HG03460 (cell line): ENCODE results near the gene CDC37.

Source experiments
- ATAC-seq: cut with Tn5 transposase; IDR thresholded peaks from one replicate; pipeline ENCODE4 v1.9.1; 2021; ENCODE audit not compliant: unreplicated experiment

Gene CDC37

DNA sequence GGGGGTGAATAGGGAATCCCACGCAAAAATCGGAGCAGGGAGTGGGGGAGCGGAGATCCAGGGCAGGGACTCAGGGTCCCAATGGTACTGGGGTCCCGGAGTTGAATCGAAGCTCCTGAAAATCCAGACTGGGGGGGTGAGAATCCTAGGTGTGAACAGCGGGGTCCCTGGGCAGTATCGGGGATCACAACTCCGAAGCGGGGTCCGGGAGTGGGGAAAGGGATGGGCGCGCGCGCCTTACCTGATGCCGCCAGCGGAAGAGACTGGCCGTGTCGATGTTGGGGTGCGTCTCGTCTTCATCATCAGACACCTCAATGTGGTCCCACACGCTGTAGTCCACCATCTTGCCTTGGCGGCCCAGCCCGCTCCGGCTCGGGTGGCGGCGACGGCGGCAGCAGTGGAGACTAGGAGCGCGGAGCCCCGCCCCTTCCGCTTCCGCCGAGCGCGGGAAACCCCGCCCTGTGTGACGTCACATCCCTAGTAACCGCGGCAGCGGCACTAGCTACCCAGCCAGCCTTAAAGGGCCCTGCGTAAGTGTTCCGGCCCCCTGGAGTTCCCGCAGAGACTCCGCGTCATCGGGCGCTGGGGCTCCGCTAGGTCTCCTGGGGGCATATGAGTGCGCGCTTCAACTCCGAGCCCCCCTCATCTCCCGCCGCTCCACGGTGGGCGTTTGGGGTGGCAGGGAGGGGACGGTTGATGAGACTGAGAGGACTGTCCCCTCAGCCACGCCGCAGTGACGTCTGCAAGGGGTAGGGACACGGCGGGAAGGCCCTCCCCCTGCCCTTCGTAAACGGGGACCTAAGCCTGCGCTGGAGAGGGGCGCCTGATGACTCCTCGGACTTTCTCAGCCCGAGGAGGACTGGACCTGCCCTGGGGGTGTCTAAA is at the start of gene CDC37:
CDC37 (minus strand) TSS at position 406 of the 885 bp plus-strand sequence; CDS start at position 343, 63 bp downstream.
- ATAC-seq: peak; percentile 69

DNA sequence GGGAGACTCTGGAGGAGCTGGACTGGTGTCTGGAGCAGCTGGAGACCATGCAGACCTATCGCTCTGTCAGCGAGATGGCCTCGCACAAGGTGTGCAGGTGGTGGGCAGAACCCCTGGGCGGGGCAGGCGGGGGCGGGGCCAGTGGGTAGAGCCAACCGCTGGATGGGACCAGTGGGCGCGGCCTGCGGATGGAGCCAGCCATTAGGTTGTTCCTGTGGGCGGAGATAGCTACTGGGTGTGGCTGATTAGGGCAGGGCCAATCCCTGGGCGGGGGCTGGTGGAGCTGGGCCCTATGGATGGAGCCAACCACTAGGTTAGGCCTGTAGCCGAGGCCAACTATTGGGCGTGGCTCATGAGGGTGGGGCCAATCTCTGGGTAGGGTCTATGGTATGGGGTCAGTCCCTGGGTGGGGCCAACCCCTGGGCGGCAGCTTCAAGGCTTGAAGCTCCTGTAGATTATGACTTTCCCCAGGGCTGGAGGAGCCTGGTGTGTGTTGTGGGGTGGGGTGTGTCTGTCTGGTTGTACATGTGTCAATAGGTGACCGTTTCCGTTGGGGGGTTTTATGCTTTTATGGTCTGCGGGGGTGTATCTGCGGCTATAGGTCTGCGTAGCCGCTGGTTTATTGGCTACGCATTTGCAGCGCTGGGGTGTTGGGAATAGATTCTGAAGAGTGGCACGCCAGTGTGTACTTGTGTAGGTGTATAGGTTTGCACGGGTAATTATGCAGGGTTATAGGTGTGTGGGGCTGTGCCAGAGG is 47.7 kb upstream of the CDC37 start:
- no peak for ATAC-seq

- no peak for ATAC-seq
These were observed 47.0 kb upstream of the CDC37 start for GRCh38 chr19:10450191-10450852.

GRCh38 chr19:10449037-10449436 is 45.7 kb upstream of the CDC37 start:
- ATAC-seq: no peak

GRCh38 chr19:10442698-10443097 is 39.4 kb upstream of the CDC37 start:
- no peak for ATAC-seq

GRCh38 chr19:10439588-10439987 is 36.2 kb upstream of the CDC37 start:
- ATAC-seq: no peak

DNA sequence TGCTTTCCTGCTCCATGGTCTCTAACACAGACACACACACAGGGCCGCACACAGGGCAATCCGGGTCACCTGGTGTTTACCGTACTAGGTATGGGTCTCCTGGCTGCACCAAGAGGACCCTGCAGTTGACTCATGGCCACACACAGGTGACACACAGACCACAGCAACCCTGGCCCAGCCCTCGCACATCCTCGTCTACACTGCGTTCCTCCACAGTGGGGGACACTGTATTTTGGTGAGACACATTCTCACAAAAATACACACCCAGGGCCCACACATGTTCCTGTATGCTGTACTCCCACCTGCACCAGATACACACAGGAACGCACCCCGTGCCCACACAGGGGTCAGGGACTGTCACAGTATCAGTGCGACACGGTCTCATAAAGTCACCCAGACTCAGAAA is 29.8 kb upstream of the CDC37 start:
- no peak for ATAC-seq

GRCh38 chr19:10432736-10433130 is 29.4 kb upstream of the CDC37 start:
- ATAC-seq: no peak

DNA sequence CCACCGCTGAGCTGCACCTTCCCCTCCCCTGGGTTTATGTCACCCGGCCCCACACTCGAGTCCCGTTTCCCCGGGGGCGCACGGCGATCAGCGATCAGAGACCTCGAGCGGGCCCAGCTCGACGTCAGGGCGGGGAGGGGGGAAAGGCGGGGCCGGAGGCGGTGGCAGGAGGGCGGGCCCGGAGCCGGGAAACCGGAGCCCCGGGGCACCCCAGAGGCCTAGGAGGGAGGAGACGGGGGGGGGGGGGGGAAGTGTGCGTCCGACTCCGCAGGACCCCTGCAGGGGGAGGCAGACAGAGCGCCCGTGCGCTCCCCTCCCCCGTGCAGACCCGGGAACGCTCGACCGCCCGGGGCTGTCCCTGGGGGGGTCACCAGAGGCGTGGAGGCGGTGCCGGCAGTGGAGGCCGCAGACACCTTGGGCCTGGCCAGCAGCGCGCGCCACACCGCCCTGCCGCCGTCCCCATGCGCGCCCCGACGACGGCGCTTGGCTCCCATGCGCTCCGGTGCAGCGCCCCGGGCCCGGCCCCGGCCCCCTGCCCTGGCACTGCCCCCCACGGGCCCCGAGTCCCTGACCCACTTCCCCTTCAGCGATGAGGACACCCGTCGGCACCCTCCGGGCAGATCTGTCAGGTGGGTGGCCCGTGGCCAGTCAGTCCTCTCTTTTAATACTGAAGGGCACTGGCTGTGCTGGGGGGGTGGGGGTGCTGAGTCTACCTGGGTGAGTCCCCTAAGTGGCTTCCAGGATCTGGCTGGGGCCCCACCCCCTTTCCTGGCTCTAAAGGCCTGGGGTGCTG is 28.8 kb upstream of the CDC37 start:
- ATAC-seq: no peak

- no peak for ATAC-seq
These were observed 28.1 kb upstream of the CDC37 start for GRCh38 chr19:10431254-10431942.

DNA sequence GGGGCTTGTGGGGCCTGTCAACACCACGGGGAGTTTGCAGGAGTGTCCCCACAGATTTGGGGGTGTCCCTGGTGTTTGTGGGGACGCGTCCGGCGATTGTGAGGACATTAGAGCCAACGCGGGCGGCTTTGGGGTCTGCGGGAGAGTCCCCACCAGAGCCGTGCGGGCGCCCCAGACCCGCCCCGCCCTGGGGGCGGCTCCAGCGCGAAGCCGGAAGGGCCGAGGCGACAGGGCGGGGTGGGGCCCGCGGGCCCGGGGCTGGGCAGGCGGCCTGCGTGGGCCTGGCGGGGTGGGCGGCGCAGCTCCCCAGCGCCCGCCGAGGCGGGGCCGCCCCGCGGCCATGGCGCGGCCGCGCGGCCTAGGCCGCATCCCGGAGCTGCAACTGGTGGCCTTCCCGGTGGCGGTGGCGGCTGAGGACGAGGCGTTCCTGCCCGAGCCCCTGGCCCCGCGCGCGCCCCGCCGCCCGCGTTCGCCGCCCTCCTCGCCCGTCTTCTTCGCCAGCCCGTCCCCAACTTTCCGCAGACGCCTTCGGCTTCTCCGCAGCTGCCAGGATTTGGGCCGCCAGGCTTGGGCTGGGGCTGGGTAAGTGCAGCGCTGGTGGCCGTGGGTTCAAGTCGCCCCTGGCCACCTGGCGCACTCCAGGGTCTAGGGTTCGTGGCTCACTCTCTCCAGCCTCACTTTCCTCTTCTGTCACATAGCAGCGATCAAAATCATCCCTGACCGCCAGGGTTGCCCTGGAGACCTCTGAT is 27.3 kb upstream of the CDC37 start:
- peak; percentile 39 for ATAC-seq

DNA sequence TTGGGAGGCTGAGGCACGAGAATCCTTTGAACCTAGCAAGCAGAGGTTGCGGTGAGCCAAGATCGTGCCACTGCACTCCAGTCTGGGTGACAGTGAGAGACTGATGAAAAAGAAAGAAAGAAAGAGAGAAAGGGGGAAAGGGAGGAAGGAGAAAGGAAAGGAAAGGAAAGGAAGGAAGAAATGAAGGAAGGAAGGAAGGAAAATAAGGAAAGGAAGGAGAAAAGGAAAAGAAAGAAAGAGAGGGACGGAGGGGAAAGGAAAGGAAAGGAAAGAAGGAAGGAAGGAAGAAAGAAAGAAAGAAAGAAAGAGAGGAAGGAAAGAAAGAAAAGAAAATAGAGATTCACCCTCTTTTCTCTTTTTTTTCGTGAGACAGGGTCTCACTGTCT is 25.6 kb upstream of the CDC37 start:
- ATAC-seq: no peak

- no peak for ATAC-seq
These were observed 23.8 kb upstream of the CDC37 start for GRCh38 chr19:10427169-10427568.

- ATAC-seq: no peak
These were observed 20.8 kb upstream of the CDC37 start for GRCh38 chr19:10424011-10424637.

DNA sequence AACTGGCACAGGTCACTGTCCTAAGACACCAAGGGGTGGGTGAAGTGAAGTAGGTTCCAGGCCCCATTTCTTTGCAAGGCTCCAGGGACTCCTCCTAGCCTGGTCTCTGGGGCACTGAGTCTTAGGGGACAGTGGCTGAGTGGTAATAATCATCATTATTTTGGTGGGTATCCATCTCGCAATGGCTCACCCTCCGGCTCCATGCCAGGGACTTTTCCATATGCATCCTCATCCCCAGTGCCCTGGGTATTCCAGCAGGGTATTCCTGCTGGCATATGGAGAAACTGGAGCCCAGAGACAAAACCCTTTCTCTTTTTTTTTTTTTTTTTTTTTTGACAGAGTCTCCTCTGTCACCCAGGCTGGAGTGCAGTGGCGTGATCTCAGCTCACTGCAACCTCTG is 19.5 kb upstream of the CDC37 start:
- no peak for ATAC-seq

- no peak for ATAC-seq
These were observed 18.7 kb upstream of the CDC37 start for GRCh38 chr19:10422046-10422461.

DNA sequence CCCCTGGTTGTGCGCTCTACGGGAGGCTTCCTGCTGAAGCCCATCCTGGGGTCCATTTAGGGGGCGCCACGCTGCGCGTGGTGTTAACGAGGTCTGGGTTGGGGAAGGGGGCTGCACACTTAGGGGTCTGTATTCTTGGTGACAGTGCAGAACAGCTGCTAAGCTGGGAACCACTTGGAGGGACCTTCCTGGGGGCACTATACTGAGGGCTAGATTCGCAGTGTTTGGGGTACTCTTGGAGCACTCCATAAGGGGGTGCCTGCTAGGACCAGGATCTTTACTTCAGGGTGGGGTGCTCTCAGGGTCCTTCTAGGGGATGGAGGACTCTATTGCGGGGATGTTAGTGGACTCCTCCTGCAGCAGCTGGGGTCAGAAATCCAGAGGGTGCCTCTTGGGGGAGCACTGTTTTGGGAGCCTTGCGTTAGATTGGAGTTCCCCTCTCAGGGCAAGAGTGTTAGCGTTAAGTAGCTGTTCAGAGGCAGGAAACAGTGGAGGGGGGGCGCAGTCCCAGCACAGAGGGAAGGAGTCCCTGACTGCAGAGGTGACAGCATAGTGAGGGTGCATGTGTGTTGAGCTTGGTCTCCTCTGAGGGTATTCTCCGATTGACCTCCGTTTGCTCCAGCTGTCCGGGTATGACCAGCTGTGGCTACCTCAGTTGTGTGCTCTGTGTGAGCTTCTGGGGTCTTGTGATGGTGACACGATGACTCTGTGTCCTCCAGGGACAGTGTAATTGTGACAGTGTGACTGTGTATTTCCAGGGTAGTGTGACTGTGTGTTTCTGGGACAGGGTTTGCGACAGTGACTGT is 18.1 kb upstream of the CDC37 start:
- ATAC-seq: no peak
